HG03520 (cell line): ENCODE data around the gene ZC3H12A.

ENCODE experiments used
- ATAC-seq: cut with Tn5 transposase; IDR thresholded peaks from one replicate; pipeline ENCODE4 v1.9.1; 2021; ENCODE audit warnings: mild to moderate bottlenecking, moderate library complexity; ENCODE audit not compliant: unreplicated experiment

Gene ZC3H12A

GRCh38 chr1:37477946-37478345 lies 3.6 kb downstream of the ZC3H12A start:
- ATAC-seq, result no peak

GRCh38 chr1:37478451-37478881 lies 4.1 kb downstream of the ZC3H12A start:
- ATAC-seq, result no peak

- ATAC-seq, result no peak
Measured at GRCh38 chr1:37478890-37479254, 4.5 kb downstream of the ZC3H12A start.

- no peak for ATAC-seq
Measured at GRCh38 chr1:37479255-37480124, 5.1 kb downstream of the ZC3H12A start.

GRCh38 chr1:37480125-37480466 lies 5.7 kb downstream of the ZC3H12A start:
- no peak for ATAC-seq

GRCh38 chr1:37480581-37481288 lies 6.4 kb downstream of the ZC3H12A start:
- no peak for ATAC-seq

DNA sequence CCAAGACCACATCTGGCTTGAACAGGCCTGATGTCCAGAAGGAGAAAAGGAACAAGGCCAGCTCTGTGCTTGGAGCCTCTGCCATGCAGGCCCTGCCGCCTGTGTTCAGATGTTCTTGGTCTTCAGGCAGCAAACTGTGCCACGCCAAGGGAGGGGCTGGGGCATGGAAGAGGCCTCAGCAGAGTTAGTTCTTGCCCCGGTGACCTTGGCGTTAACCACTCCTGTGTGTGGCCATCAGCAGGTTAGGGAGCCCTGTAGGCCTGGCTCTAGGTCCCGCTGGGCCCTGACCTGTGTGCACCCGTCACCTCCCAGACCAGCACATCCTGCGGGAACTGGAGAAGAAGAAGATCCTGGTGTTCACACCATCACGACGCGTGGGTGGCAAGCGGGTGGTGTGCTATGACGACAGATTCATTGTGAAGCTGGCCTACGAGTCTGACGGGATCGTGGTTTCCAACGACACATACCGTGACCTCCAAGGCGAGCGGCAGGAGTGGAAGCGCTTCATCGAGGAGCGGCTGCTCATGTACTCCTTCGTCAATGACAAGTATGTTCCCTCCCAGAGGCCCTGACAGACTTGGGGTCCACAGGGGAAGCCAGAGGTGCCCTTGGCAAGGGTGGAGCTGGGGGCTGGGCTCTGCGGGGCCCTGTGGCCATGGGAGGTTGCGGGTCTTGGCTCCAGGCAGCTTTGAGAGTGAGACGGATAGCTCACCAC lies 7.1 kb downstream of the ZC3H12A start:
- no peak for ATAC-seq

- no peak for ATAC-seq
Measured at GRCh38 chr1:37482004-37482785, 7.8 kb downstream of the ZC3H12A start.

DNA sequence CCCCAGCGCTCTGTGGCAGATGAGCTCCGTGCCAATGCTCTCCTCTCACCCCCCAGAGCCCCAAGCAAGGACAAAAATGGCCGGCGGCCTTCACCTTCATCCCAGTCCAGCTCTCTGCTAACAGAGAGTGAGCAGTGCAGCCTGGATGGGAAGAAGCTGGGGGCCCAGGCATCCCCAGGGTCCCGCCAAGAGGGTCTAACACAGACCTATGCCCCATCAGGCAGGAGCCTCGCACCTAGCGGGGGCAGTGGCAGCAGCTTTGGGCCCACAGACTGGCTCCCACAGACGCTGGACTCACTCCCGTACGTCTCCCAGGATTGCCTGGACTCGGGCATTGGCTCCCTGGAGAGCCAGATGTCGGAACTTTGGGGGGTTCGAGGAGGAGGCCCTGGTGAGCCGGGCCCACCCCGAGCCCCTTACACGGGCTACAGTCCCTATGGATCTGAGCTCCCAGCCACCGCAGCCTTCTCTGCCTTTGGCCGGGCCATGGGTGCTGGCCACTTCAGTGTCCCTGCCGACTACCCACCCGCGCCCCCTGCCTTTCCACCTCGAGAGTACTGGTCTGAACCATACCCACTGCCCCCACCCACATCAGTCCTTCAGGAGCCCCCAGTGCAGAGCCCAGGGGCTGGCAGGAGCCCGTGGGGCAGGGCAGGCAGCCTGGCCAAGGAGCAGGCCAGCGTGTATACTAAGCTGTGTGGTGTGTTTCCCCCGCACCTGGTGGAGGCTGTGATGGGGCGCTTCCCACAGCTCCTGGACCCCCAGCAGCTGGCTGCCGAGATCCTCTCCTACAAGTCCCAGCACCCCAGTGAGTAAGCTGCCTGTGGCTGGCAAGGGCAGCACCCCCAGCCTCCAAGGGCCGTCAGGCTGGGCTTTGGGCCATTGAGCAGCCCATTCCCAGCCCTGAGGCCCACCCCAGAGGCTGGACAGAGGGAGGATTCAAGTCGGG lies 8.7 kb downstream of the ZC3H12A start:
- ATAC-seq, result no peak

GRCh38 chr1:37483785-37484184 lies 9.4 kb downstream of the ZC3H12A start:
- no peak for ATAC-seq

- no peak for ATAC-seq
Measured at GRCh38 chr1:37484325-37485051, 10.1 kb downstream of the ZC3H12A start.

DNA sequence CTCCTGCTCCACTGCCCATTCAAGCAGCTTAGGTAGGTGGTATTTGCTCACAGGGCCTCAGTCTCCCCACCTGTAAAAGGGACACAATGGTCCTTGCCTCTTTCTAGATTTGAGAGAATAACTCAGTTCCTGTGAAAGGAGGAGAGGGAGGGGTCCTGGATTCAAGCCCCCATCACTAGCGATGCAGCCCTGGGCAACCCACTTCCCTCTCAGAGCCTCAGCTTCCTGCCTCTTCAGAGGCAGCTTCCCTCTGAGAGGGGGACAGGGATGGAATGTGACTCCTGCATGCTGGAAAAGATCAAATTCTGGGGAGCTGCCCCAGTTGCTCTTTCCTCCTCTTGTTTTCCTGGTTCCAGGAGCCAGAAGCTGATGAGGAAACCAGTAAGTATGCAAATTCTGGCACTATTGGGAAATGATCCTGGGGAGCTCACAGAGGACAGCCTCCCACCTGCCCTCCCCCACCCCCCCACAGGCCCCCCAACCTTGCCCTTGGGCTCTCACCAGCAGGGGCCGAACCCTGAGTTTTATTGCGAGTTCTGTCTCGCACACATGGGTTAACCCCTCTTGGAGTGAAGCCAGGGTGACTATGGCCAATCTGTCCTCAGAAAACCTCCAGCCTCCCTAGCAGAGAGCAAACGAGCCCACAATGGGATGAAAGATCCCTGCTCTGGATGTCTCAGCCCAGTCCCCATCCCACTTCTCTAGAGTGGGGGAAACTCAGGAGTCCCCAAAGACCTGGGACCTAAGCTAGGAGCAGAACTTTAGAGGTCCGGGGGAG lies 11.7 kb downstream of the ZC3H12A start:
- no peak for ATAC-seq

- no peak for ATAC-seq
Measured at GRCh38 chr1:37486680-37487618, 12.6 kb downstream of the ZC3H12A start.

GRCh38 chr1:37487619-37487984 lies 13.2 kb downstream of the ZC3H12A start:
- no peak for ATAC-seq

DNA sequence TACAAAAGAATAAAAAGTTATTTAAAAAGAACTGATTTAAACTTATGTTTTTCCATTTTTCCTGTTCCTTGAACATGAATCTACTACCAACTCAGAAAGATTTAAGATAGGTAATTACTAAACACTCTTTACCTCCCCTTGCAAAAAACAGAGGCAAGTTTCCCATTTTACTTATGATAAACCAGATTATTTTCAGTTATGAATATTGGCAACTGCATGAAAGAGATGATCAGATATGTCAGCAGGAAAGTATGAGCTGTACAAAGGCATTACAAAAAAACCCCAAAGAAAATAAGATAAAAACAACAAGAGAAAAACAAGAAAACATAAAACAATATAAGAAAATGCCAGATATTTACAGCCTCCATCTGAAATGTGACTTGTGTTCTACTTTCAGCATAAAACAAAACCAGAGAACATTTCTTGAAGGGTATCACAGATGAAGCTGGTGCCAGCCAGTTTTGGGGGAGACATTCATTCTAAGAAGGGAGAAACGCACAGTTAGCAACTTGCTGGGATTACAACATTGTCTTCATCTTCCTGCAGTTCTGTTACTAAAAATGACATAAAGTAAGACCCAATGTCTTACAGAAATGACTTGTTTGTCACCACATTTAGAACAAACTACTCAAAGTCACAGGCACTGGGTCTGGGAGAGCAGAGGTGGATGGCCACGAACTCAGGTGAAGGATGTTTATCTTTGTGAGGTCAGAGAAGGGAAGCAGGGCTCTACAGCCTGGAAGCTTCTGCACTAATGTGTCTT lies 19.1 kb downstream of the ZC3H12A start:
- ATAC-seq, result no peak

DNA sequence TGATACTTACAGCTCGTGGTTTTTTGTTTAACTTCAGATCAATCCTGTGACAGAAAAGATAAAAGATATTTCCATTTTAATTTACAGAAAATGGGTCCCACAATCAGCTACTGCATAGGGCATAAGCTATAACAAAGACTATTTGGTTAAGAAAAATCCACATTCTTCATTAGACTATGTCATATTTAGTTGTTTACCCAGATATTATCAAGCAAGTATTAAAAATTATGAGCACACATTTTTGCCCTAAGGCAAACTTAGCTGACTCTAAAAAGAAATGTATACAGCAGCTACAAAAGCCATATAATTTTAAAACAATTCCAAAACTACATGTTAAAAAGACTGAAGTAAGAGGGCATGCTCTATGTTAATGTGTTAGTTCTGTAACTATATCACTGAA lies 21.5 kb downstream of the ZC3H12A start:
- no peak for ATAC-seq

DNA sequence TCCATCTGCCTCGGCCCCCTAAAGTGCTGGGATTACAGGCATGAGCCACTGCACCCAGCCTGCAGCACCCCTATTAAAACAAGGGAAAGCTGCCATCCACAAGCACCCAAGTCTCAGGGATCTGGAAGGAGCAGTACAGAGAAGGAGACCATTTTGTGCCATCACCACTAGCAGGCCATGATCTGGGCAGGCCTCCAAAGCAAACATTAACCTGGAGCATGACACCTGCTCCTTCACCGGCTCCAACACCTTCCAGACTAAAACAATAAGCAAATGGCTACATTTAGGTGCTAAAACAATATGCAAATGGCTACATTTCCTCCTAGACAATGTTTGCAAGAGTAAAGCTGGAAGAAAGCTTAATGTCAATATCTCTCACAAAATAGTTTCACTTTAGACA lies 23.5 kb downstream of the ZC3H12A start:
- ATAC-seq, result no peak
